Melanocyte of skin (primary cell): ENCODE results near the gene FAM83C. TPM values are rescaled to one million over a fixed set of nuclear protein-coding genes. Genes with fewer than 3 reads are reported as not detected.

Experiments used
- total RNA-seq, 2 donors: library from RNA; depleted of rRNA; stranded (reverse); fragments of >200 nt; gene quantifications; 2 replicates each; pipeline ENCODE4 v1.2.3, GENCODE V29; 2012

Gene FAM83C
- total RNA-seq: not detected

GRCh38 chr20:35291654-35292503 lies at the start of gene FAM83C:
FAM83C (minus strand) TSS chr20:35292425; CDS start chr20:35292304, 121 bp downstream.

GRCh38 chr20:35284267-35284991 lies 7.8 kb downstream of the FAM83C start, which contains the start of gene EIF6:
EIF6 (minus strand) TSS chr20:35284772; CDS start chr20:35284487, 285 bp downstream.

GRCh38 chr20:35277531-35278395 lies 14.5 kb downstream of the FAM83C start, which contains the start of gene MMP24OS:
MMP24OS (minus strand) TSS chr20:35278122; CDS start chr20:35277929, 193 bp downstream.

Other genes starting within 250 kb of the FAM83C start
- gene TRPC4AP, start 199.6 kb downstream of the FAM83C start, total RNA-seq: 10 to 100 TPM; 66.9 to 75.0 TPM
- 10 to 100 TPM; 30.6 to 48.3 TPM for gene EDEM2, start 145.1 kb downstream of the FAM83C start, total RNA-seq
- 10 to 100 TPM in 1 of 2 donors, 1 to 10 TPM in 1; 6.9 to 51.6 TPM for gene PROCR, start 120.4 kb downstream of the FAM83C start, total RNA-seq
- under 1 TPM; under 0.01 to 0.33 TPM for gene MMP24, start 65.7 kb downstream of the FAM83C start, total RNA-seq
- gene MMP24OS, start 14.3 kb downstream of the FAM83C start, total RNA-seq: 1 to 10 TPM; 6.7 to 7.6 TPM
- 100 to 1,000 TPM in 1 of 2 donors, 10 to 100 TPM in 1; 80.5 to 137 TPM for gene EIF6, start 7.7 kb downstream of the FAM83C start, total RNA-seq
- 10 to 100 TPM; 22.6 to 24.8 TPM for gene UQCC1, start 119.5 kb upstream of the FAM83C start, total RNA-seq
- gene GDF5, start 145.8 kb upstream of the FAM83C start, total RNA-seq: under 1 TPM in 1 of 2 donors, not detected in 1; under 0.01 TPM
- gene CEP250, start 163.2 kb upstream of the FAM83C start, total RNA-seq: 10 to 100 TPM; 18.0 to 21.3 TPM
- gene C20orf173, start 237.2 kb upstream of the FAM83C start, total RNA-seq: not detected
- gene ERGIC3, start 249.7 kb upstream of the FAM83C start, total RNA-seq: 100 to 1,000 TPM; 225 to 247 TPM